AG04450 (cell line): ENCODE data around the gene SYT15. TPM values are rescaled to one million over a fixed set of nuclear protein-coding genes. Genes with fewer than 3 reads are reported as not detected.

Experiments
- CTCF ChIA-PET: fragments of 300-600, 350-600 bp; formaldehyde crosslinking; extraction: SDS; loops from one replicate; lab custom pipeline; 2022; ENCODE audit warnings: antibody characterized with exemption, inconsistent platforms; lab: Charles Lee
- POLR2A ChIA-PET: fragments of 350-600 bp; formaldehyde crosslinking; extraction: SDS; loops from one replicate; lab custom pipeline; 2021; ENCODE audit warnings: antibody characterized with exemption, inconsistent platforms; lab: Yijun Ruan, JAX
- DNase-seq: peaks from one replicate; pipeline ENCODE4 v3.0.0-alpha.2; 2011; ENCODE audit warnings: low read depth, low spot score
- H3K27ac ChIP-seq: one replicate; pipeline ENCODE4 v1.5.1; 2012; ENCODE audit warnings: low read depth, low read length, control low read depth
- H3K27me3 ChIP-seq: one replicate; pipeline ENCODE4 v1.6.0; 2012; ENCODE audit warnings: low read length; ENCODE audit not compliant: control insufficient read depth, insufficient read depth
- H3K4me3 ChIP-seq: 2 replicates; pipeline ENCODE4 v1.5.1; 2011; ENCODE audit warnings: mild to moderate bottlenecking, low read depth, low read length, control low read depth
- H3K9me3 ChIP-seq: 2 replicates; pipeline ENCODE4 v1.5.1; 2012; ENCODE audit warnings: low read length; ENCODE audit not compliant: control insufficient read depth, insufficient read depth
- polyA plus RNA-seq: library from polyadenylated mRNA; depleted of rRNA; stranded (reverse); fragments of >200 nt; gene quantifications from 2 replicates; pipeline ENCODE4 v1.2.3, GENCODE V29; 2011
- TF ChIP-seq, protein P1 (sequence below): IDR thresholded peaks from 2 replicates; pipeline ENCODE4 v1.5.1; 2011; ENCODE audit warnings: low read depth, low read length, control low read depth, inconsistent platforms

The SYT15 gene
- polyA plus RNA-seq, 1 experiment, result 0.15 TPM

GRCh38 chr10:46536781-46537180 lies 42.1 kb upstream of the SYT15 start:
- TF ChIP-seq, protein P1, sequence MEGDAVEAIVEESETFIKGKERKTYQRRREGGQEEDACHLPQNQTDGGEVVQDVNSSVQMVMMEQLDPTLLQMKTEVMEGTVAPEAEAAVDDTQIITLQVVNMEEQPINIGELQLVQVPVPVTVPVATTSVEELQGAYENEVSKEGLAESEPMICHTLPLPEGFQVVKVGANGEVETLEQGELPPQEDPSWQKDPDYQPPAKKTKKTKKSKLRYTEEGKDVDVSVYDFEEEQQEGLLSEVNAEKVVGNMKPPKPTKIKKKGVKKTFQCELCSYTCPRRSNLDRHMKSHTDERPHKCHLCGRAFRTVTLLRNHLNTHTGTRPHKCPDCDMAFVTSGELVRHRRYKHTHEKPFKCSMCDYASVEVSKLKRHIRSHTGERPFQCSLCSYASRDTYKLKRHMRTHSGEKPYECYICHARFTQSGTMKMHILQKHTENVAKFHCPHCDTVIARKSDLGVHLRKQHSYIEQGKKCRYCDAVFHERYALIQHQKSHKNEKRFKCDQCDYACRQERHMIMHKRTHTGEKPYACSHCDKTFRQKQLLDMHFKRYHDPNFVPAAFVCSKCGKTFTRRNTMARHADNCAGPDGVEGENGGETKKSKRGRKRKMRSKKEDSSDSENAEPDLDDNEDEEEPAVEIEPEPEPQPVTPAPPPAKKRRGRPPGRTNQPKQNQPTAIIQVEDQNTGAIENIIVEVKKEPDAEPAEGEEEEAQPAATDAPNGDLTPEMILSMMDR, result no peak
- Histone ChIP-seq H3K4me3 (no peak overlapping the region), H3K9me3 (no peaks in the 10 kb centered on the region), H3K27me3 (peaks cover 6% of the 10 kb centered on the region), H3K27ac (peak overlapping the region; percentile 35)
- ChIA-PET POLR2A (no interaction called here), CTCF (no interaction called here)
- no peak for DNase-seq

DNA sequence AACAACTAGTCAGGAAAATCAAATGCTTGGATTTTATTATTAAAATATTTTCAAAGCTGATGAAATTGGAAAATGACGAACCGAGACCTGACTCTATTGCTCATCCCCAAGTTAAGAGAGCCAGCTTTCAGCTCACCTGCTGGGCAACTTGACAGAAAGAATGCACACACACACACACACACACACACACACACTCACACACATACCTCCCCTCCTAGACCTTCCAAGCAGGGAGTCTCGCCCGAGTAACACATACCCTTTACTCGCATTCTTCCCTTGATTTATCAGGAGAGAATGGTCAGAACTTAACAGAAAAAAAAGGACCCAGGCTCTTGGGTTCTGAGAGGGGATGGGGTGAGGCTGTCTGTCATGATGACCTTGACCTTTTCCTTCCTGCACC lies 41.6 kb upstream of the SYT15 start:
- no peaks in the 10 kb centered on the region for H3K9me3 ChIP-seq
- TF ChIP-seq, protein P1, result no peak
- peaks cover 6% of the 10 kb centered on the region for H3K27me3 ChIP-seq
- no peak for DNase-seq
- H3K27ac ChIP-seq, result no peak overlapping the region
- H3K4me3 ChIP-seq, result no peak overlapping the region
- POLR2A ChIA-PET, result no interaction called here
- CTCF ChIA-PET, result no interaction called here

- no peak for DNase-seq
- TF ChIP-seq, protein P1, result no peak
- ChIA-PET CTCF (interaction anchor here (0.8 to 2.1 kb wide), 2 partner anchors 10 to 1238 kb away, joined by 3 to 7 read pairs; no protein-coding TSS in a partner anchor), POLR2A (no interaction called here)
- Histone ChIP-seq H3K9me3 (no peaks in the 10 kb centered on the region), H3K4me3 (no peak overlapping the region), H3K27ac (no peak overlapping the region), H3K27me3 (peaks cover 6% of the 10 kb centered on the region)
Measured at GRCh38 chr10:46538155-46538554, 40.8 kb upstream of the SYT15 start.

GRCh38 chr10:46538717-46539426 lies 40.1 kb upstream of the SYT15 start:
- Histone ChIP-seq H3K27ac (no peak overlapping the region), H3K4me3 (no peak overlapping the region), H3K9me3 (no peaks in the 10 kb centered on the region), H3K27me3 (peaks cover 6% of the 10 kb centered on the region)
- ChIA-PET CTCF (interaction anchor here (0.8 to 2.1 kb wide), 5 partner anchors 9 to 1237 kb away, joined by 3 to 7 read pairs (median 3); no protein-coding TSS in a partner anchor), POLR2A (interaction anchor here (1.3 kb wide), 1 partner anchor 22 kb away, joined by 3 read pairs; no protein-coding TSS in a partner anchor)
- no peak for DNase-seq
- TF ChIP-seq, protein P1, result no peak
